Globus pallidus (tissue), 1 donor: ENCODE data around the gene COL24A1.

Experiments
- DNase-seq: peaks from one replicate; pipeline ENCODE4 v3.0.0-alpha.2; 2015; ENCODE audit warnings: low spot score

The COL24A1 gene

DNA sequence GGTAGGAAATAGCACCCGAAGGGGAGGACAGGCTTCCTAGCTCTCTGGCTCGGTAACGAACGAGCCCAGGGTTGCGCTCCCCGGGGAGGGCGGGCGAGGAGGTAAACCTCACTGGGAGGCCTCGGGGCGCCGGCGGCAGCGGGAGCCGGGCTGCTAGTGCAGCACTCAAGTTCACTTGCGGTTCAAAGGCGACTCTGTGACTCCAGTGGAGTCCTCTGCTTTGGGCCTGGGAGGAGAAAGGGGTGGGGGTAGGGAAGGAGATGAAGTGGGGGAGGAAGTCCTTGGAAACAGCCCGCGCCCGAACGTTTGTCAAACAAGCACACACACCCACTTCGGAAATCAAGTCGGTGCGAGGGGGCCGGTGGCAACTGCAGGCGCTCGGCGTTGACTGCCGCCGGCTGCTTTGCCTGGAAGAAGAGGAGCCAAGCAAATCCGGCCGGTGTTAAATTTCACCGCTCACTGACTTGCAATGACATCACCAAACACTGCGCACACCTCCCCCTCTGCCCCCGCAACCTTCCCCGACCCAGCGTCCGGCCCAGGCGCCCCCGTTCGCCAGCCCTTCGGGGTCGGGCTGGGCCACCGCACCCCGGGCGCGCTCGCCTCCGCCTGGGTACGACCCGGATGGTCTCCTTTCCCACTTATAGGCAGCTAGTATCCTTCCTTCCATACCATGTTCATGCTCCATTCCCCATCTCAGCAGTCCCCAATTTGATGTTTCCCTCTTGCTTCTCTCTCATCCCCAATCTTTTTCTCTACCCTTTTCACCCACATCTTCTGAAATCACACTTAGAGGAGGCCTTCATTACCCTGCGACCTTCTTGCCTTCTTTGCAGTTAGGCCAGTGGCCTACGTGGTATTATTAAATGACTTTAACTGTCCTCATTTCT is at the start of gene COL24A1:
COL24A1 (minus strand) TSS at position 207 of the 890 bp plus-strand sequence. CDS start 376 bp downstream, outside the sequence.
- no peak for DNase-seq

DNA sequence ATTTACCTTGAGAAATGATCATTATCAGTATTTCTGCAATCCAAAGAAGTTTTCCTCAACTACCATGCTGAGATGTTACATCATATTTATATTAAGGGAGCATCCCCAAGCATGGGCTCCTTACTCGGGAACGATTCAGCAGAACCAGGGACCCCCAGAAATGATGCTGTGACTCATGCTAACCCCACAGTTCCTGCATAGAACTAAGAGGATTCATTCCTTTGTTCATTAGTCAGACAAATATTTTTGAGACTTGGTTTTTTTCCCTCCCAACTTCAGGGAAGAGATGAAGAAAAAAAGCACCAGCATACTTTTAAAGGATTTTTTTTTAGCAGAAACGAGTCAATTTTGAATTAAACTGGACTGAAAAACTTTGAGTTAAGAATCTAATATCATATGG is 49.2 kb upstream of the COL24A1 start:
- DNase-seq = no peak

DNA sequence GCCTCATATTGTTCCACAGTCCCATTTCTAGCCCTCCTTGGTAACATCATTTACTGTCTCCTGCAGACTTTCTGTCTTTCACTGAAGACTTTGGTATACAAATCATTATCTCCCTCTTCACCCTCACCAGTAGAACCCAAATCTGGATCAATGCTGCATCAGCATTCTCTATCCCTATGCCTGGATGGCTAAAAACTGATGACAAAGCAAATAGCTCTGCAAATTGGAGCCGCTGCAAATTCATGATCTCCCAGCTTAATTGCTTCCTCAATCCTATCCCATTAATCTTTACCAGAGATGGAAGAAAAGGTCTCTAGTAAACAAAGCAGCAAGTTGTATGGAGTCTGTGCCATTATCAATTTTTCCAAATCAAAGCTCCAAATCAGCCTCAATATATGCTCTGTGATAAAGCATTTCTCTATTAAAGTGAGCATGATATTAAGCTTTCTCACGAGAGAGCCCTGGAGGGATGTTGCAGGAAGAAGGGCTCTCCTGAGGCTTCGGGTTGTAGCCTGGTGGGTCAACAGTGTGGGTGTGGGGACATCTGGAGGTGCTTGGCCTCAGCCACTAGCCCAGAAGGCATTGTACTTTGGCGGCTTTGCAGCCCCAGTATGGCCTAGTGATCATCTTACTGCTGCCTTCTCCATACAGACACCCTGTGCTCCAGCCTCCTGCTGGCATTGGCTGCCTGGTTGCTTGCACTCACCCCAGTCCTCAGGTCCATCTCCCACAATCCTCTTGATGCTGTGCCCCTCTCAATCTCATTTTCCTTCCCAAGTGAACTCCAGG is 46.2 kb upstream of the COL24A1 start:
- no peak for DNase-seq

DNA sequence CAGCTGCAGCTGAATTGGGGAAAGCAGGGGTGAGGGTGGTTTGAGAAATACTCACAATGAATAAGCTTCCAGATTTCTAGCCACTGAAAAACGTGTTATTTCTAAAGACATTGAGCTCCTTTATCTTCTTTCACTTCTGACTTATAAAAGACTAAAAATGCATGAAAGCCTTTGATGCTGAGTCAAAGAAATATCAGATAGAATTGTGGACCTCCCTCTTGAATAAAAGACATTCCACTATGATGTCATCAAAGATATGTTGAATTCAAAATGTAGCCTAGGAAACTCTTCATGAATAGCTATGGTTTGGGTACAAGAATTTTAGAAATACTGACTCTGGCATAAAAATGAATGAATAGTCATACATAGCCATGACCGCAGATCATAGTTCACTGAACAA is 44.7 kb upstream of the COL24A1 start:
- DNase-seq = no peak

DNA sequence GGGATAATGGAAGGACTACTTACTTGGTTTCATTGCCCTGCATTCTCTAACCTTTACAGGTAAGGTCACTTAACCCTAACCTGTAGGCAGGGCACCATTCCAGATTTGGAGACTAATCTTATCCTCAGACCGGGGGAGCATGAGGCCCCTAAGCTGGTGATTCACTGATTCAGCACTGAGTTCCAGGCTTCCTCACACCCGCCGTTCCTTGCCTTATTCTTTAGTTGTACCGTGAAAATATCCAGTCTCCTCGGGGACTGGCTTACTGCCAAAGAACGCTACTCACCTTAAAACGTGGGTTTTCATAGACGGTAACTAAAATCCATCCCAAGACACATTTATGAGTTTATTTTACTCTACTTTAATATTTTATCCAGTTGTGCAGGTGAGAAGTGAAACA is 44.3 kb upstream of the COL24A1 start:
- no peak for DNase-seq

DNA sequence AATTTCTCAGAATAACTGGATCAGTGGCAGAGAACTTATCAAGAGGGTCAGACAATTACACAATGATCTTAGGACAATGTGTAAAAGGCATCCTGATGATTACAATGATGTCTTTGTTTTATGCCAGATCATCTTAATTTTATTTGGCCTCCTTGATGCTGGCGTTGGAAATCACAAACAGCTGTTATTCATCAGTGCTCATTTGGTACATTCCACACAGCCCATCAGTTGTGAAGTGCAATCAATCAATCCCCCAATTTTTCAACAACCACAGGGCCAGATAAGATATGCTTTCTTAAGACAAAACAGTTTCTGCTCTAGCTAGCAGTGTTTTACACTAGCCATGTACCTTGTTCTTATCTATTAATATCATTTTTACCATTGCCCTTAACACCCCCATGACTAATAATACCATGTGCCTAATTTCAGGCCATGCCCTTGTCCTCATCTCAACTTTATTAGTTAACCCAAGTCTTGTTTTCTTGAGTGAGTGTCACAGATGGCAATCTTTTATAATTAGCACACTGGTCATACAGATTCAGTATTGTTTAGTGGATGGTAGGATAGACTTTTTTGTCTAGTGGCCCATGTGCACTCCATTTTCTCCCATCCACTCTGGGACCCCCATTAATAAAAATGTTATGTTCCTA is 40.8 kb upstream of the COL24A1 start:
- DNase-seq = no peak

DNA sequence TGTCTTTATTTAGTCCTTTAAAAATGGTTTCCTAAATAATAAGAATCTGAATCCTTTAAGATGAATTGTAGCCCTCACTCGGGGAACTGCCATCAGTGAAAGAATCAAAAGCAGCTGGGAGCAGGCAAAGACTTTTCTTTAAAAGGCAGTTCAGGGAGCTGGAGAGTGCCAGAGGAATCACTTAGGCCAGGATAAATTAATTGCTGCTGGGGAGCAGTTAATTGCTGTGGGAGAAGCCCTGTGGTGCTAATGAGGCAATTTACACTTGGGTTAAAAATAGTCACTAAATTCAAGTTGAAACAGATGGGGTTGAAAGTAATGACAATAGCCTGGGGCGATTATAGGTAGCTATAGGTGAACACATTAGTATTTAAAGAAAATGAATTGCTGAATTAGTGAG is 38.7 kb upstream of the COL24A1 start:
- no peak for DNase-seq

DNA sequence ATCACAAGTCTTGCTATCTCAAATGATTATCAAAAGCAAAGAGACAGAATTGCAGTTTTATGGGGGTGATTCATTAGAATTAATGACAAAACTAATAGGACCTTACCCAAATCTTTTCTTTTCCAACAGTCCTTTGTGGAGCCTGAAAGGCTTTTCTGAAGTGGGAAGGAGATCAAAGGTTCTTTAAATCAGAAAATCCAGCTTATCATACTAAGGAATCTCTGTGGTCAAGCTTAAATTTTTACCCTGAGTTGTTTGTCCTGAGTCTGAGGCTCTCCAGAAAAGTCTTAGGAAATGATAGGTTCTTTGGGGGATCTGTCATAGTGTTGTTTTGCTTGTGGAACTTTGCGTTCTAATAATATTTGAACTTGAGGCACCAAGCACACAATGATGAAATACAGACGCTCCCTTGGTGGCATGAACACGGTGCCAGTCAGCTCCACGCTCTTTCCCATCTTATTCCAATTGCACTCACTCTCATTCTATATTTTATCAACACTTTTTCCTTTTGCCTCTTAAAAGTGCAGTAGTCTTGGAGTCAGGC is 38.0 kb upstream of the COL24A1 start:
- DNase-seq = no peak

DNA sequence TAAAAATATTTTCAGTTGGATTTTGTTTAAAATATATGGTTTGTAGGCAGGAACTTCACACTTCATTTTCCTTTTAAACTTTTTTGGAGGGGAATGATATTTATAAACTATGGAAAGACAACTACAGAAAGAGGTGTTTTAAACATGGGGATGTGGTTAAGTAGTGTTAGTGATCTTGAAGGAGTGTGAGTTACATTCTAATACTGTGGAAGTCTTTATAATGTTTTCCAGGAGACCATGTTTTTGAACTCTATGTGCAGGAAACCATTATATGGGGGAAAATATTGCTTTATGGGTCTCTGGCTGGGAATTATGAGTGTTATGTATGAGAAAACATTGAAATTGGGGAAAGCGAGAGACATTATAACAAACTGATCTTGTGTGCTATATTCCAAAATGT is 35.8 kb upstream of the COL24A1 start:
- no peak for DNase-seq

DNA sequence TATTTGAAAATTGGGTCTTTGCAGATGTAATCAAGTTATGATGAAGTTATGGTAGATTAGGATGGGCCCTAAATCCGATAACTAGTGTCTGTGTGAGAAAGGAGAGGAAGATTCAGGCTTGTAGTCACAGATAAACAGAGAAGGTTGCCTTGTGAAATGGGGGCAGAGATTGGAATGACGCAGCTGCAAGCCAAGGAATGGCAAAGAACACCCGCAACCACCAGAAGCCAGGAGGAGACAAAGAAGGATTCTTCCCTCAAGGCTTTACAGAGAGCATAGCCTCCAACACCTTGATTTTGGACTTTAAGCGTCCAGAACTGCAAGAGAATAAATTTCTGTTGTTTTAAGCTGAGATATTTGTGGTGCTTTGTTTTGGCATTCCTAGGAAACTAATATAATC is 35.4 kb upstream of the COL24A1 start:
- DNase-seq = no peak

DNA sequence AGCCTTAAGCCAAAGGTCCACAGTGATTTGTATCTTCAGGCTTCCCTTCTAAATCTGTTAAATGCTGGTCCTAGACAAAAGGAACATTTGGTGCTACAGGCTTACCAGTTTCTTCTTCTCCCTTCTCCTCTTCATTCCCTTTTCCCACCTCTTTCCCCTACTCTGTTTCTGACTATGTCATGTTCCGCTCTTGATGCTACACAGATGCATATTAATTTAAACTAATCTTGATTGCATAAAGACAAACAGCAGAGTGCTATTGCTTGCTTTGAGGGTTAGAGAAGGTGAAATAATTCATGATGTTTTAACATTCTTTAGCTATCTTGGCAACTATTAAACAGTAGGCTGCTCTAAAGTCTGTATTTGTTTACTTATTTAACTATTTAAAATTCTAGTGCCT is 34.3 kb upstream of the COL24A1 start:
- DNase-seq = no peak

DNA sequence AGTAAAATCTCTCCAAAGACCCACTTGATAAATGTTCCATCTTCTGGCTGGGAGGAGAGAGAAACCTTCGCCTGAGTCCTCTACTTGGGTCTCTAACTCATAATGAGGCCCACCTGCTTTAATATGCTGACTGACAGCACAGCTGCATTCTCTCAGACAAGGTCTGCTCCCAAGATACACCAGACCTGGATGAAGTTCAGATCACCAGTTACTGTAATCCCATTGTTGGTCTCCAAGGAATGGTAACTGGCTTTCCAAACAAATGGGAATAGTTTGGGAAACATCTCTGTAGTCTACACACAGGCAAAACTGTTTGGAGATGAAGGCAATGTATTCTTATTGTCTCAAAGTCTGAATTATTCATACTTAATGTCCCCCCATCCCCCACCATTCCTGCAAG is 27.9 kb upstream of the COL24A1 start:
- DNase-seq = no peak

DNA sequence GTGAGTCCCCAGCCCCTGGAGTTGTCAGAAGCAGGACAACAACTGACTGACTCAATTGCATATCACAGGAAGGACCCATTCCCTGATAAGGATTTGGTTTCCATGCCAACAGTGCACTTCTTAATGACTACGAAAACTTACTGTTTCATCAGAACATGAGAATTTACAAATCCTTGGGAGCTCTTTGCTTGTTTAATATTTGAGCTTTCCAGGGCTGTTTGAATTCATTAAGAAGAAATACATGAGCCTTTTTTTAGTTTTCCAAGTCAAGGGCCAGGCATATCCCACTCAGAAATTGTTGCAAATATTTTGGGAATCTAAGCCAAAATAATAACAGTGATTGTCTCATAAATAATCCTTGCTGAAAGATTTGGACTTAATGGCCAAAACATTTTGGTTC is 27.2 kb upstream of the COL24A1 start:
- no peak for DNase-seq

DNA sequence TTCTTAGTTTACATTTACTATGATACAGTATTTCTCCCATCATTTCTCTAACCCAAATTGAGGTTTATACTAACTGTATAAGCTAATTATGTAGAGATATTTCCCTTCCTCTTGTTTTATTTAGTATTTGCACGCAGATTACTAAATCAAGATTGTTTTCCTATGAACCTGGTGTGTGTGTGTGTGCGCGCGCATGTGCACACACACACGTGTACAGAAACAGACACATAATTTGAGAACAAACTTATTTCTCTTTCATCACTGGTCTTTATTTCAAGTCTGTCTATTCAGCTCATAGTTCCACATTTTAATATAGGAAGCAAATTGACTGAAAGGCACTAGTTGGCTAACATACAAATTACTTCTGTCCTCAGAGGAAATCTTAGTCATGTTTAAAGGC is 19.7 kb upstream of the COL24A1 start:
- DNase-seq = no peak

DNA sequence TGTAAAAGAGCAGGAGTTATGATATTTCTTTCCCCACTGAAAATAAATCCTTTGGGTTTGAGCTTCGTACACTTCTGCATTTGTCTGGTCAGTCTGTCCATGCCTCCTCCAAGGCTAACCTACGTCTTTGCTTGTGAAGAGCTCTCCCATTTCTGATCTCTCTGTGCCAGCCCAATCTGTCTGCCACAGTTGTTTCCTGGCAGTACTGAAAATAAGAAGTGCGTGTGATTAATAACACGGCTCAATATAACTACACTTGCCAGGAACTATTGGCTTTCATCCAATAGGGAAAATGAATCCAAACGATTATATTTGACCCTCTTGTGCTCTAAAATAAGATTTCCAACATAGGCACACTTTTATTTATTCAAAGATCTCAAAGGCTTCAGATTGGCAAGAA is 19.2 kb upstream of the COL24A1 start:
- no peak for DNase-seq

DNA sequence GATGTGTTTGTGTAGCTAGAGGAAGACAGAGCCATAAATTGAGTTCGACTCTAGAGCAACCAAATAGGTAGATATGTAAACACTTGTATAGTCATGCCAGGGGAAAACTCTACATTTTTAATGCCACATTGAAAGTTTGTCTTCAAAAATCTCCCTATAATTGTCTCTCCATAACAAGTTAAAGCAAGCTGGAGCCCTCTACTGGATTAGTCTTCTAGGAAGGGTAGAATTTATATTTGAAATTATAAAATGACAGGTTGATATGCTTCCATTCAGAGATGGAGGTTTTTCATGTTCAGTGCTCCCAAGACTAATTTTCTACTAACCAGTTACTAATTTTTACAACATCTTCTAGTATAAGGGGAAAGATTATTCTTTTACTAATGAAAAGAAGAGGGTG is 13.1 kb upstream of the COL24A1 start:
- DNase-seq = no peak

DNA sequence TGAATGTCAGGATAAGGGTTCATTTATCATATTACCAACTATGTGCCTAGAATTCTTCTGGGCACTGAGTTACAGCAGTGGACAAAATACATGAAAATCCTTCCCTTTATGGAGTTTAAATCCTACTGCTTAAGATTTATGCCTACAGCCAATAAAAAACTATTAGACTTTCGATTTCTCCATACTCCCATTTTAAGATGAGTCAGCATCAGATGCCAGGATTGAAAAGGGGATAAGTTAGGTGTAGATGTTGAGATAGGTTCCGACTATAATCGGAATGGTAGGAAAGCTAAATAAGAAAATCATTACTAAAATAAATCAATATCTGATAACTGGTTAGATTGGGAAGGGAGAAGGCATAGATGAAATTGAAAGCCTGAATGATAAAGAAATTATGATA is 3.2 kb upstream of the COL24A1 start:
- no peak for DNase-seq

DNA sequence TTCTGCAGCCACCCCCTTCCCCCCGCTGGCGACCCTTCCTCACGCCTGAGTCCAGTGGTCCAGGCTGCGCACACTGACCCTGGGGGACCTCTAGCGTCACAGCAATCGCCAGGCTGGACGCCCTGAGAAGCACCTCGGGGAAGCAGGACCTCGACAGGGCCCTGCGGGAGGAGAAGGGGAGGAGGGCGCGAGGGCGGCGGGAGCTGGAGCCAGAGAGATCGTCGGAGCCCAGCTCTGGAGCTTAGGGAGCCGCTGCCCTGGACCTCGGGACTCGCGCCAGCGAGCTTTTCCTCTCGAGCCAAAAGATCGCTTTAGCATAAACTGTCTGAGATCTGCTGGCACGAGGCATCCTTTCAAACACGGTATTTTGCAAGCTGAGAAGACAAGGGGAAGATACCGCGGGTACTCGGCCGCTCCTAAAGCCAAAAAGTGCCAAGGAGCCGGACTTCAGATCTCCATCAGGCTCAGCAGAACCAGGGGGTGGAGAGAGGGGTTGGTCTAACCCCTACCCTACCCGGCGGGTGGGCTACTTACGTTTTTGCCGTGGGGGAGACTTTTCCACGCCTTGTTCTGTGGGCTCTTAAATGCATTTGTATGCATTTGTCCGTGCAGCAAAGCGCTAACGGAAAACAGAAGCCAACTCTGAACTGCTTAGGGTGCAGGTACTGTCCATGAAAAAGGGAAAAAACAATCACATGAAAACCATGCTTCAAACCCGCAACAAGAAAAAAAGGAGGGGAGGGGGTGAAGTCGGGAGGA is 586 bp downstream of the COL24A1 start:
- no peak for DNase-seq

DNA sequence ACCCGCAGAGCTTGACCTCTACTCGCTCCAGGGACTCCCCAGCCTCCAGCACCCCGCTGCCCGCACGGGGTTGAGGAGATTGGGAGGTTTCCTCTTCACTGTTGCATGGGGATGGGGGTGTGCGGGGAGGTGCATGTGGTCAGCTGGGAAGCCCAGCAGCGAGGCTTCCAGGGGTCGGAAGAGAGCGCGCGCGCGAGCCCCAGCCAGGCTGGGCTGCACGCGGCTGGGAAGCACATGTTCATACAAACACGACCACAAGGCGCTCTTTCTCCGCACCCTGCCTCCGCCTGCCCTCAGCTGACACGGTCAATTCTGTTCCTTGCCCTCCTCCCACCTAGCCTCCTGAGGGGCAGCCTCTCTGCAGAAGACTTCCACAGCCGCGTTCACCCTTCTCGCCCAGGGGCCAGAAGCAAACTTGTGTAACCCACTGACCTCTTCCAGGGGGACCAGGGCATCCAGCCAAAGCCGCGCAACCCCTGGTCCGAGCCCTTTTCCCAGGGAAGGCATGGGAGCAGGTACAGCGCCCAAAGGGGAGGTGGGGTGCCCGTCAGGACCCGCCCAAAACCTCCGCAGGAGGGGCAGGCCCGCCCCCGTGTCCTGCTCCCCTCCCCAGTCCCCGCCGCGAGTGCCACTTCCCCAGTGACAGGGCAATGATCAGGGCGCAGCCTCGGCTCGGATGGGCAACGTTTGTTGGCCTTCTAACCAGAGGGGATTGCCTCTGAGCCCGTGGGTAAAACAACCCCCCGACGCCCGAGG is 1.3 kb downstream of the COL24A1 start:
- no peak for DNase-seq

DNA sequence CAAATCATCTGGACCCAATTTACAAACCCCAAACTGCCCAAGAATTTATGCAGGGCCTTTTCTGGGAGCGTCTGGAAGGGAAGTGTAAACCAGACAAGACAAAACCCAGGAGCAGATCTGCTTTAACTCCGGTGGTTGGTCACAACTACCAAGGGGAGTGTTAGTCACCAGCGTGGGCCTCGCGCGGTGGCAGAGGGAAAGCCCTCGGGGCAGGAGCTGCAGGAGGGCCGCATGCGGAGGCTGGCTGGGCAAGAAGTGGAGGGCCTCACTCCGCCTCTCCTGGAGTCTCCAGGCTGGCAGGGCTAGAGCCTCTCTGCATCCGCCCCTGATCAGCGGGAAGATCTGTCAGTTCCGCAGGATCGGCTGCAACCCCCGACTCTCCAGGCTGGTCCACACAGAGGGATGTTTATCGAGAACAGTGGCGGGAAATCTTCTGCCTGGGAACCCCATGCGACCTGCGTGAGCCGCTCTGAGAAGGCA is 2.0 kb downstream of the COL24A1 start:
- DNase-seq = no peak

DNA sequence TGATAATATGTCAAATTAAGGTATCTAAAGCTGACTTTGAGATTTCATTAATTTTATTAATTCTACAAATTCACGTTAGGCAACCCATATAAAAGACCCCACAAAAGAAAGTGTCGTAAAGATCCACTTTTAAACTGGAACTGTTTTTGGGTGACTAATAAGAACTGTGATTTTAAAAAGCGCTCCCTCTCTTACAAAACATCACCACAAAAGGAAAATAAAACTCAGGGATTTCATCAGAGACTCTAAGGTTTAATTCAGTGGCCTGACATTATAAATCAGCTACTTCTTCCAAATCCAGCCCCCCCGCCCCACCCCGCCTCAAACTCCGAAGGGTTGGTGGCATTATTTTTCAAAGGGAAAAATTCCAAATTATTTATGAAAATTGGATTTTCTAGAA is 2.7 kb downstream of the COL24A1 start:
- no peak for DNase-seq
